SK-N-SH (cell line): ENCODE results near the gene TRIM67. TPM values are rescaled to one million over a fixed set of nuclear protein-coding genes. Genes with fewer than 3 reads are reported as not detected.
"Not testable (repeated sequence)": the region's sequence is repeated elsewhere in the genome, so short reads cannot be mapped to it uniquely, and the experiment has no call there.

Experiments used
- CTCF ChIA-PET: fragments of 300-600, 350-600 bp; formaldehyde crosslinking; extraction: SDS; loops from one replicate; lab custom pipeline; 2021; lab: Yijun Ruan, JAX
- POLR2A ChIA-PET: fragments of 350-600 bp; sonication (Branson Sonifier 250); formaldehyde crosslinking; extraction: SDS; loops from one replicate; lab custom pipeline; 2020; ENCODE audit warnings: antibody characterized with exemption, inconsistent platforms; lab: Yijun Ruan, JAX
- DNase-seq: peaks from one replicate; pipeline ENCODE4 v3.0.0; 2012
- H2AFZ ChIP-seq: fragments of 200-600 bp; sonication (generic); 2 replicates; pipeline ENCODE4 v1.8.1; 2016; ENCODE audit warnings: antibody characterized with exemption, mild to moderate bottlenecking, low read depth
- H3F3A ChIP-seq: fragments of 200-600 bp; sonication (generic); replicated peaks from 2 replicates; pipeline ENCODE3; 2016; ENCODE audit warnings: antibody characterized with exemption, mild to moderate bottlenecking; ENCODE audit not compliant: insufficient read depth
- H3K27ac ChIP-seq, 2 experiments: fragments of 200-500 bp in 1 of 2; fragments of 200-600 bp in 1 of 2; sonication (Bioruptor generic) in 1 of 2; sonication (generic), shearing (Covaris generic) in 1 of 2; 2 replicates each; pipeline versions ENCODE4 v1.5.1 to v1.6.1; 2014 to 2016; ENCODE audit warnings: low read depth in 2 of 2, inconsistent platforms in 1 of 2, low read length in 1 of 2, mild to moderate bottlenecking in 1 of 2, mixed read lengths in 1 of 2
- H3K27me3 ChIP-seq: fragments of 200-600 bp; sonication (generic), shearing (Covaris generic); 2 replicates; pipeline ENCODE4 v1.6.1; 2016; ENCODE audit warnings: mixed run types; ENCODE audit not compliant: insufficient read depth
- H3K36me3 ChIP-seq, 2 experiments: fragments of 200-500 bp in 1 of 2; fragments of 200-600 bp in 1 of 2; sonication (Bioruptor generic) in 1 of 2; sonication (generic) in 1 of 2; replicated peaks in 1 of 2; 2 replicates each; pipeline versions ENCODE3 to v1.5.1; 2014 to 2016; ENCODE audit warnings: low read length in 1 of 2, mild to moderate bottlenecking in 1 of 2; ENCODE audit not compliant: insufficient read depth in 2 of 2, control insufficient read depth in 1 of 2
- H3K4me1 ChIP-seq, 2 experiments: fragments of 200-500 bp in 1 of 2; fragments of 200-600 bp in 1 of 2; sonication (Bioruptor generic) in 1 of 2; sonication (generic), shearing (Covaris generic) in 1 of 2; 2 replicates each; pipeline versions ENCODE4 v1.5.1 to v1.6.1; 2014 to 2016; ENCODE audit warnings: low read depth in 1 of 2, low read length in 1 of 2, mixed run types in 1 of 2; ENCODE audit not compliant: insufficient read depth in 2 of 2, control insufficient read depth in 1 of 2
- H3K4me2 ChIP-seq: fragments of 200-600 bp; sonication (generic), shearing (Covaris generic); 2 replicates; pipeline ENCODE4 v1.6.1; 2017; ENCODE audit warnings: mixed run types
- H3K4me3 ChIP-seq, 2 experiments: fragments of 200-500 bp in 1 of 2; fragments of 200-600 bp in 1 of 2; sonication (Bioruptor generic) in 1 of 2; sonication (generic), shearing (Covaris generic) in 1 of 2; 2 replicates each; pipeline versions ENCODE4 v1.5.1 to v1.8.1; 2014 to 2016; ENCODE audit warnings: low read depth in 2 of 2, inconsistent platforms in 1 of 2, low read length in 1 of 2, mild to moderate bottlenecking in 1 of 2, mixed read lengths in 1 of 2, moderate library complexity in 1 of 2
- H3K79me2 ChIP-seq: fragments of 200-600 bp; sonication (generic); 2 replicates; pipeline ENCODE4 v1.8.1; 2017; ENCODE audit warnings: mild to moderate bottlenecking; ENCODE audit not compliant: insufficient read depth
- H3K9ac ChIP-seq: fragments of 200-600 bp; sonication (generic); 2 replicates; pipeline ENCODE4 v1.6.1; 2017; ENCODE audit warnings: mixed run types
- H3K9me2 ChIP-seq: fragments of 200-600 bp; sonication (generic); 2 replicates; pipeline ENCODE4 v1.6.1; 2017; ENCODE audit warnings: mixed run types
- H3K9me3 ChIP-seq: fragments of 200-600 bp; sonication (generic); 2 replicates; pipeline ENCODE4 v1.6.1; 2017; ENCODE audit warnings: mixed run types, mild to moderate bottlenecking, moderate library complexity
- H4K20me1 ChIP-seq: fragments of 200-600 bp; sonication (generic); 2 replicates; pipeline ENCODE4 v1.6.1; 2017; ENCODE audit warnings: mild to moderate bottlenecking, mixed run types; ENCODE audit not compliant: insufficient read depth
- EP300 ChIP-seq, 2 experiments: IDR thresholded peaks; 2 replicates each; pipeline versions ENCODE4 v1.4.0 to v1.6.1; 2012; ENCODE audit warnings: borderline replicate concordance in 1 of 2, low read depth in 1 of 2, low read length in 1 of 2
- EZH2phosphoT487 ChIP-seq: fragments of 200-600 bp; sonication (generic); IDR thresholded peaks from 2 replicates; pipeline ENCODE4 v1.6.1; 2017; ENCODE audit warnings: low read depth, mixed run types, mild to moderate bottlenecking, antibody characterized with exemption, moderate library complexity, borderline replicate concordance
- FOXJ3 ChIP-seq: sonication (generic); formaldehyde crosslinking; IDR thresholded peaks from 2 replicates; pipeline ENCODE4 v1.5.1; 2020; ENCODE audit warnings: mild to moderate bottlenecking, missing genetic modification reagents
- RAD21 ChIP-seq: IDR thresholded peaks from 2 replicates; pipeline ENCODE4 v1.6.1; 2012; ENCODE audit warnings: mild to moderate bottlenecking, low read length
- RXRA ChIP-seq: IDR thresholded peaks from 2 replicates; pipeline ENCODE4 v1.4.0; 2012; ENCODE audit warnings: low read depth, mild to moderate bottlenecking, borderline replicate concordance
- SMC3 ChIP-seq: IDR thresholded peaks from 2 replicates; pipeline ENCODE4 v1.6.1; 2012; ENCODE audit warnings: low read depth, low read length, improper control_type of control experiment
- TAF1 ChIP-seq: IDR thresholded peaks from 2 replicates; pipeline ENCODE4 v1.6.1; 2012; ENCODE audit warnings: low read depth, mild to moderate bottlenecking, low read length, moderate library complexity, borderline replicate concordance
- WGBS: methylation state at CpG from one replicate; pipeline ENCODE4 v1.1.6; 2017; ENCODE audit warnings: low lambda C conversion rate; 5-methylcytosine and 5-hydroxymethylcytosine counted together
- polyA plus RNA-seq, 3 experiments: library from polyadenylated mRNA; depleted of rRNA; stranded (reverse); fragments of >200 nt; gene quantifications; 2 replicates each; pipeline ENCODE4 v1.2.3, GENCODE V29; 2012
- TF ChIP-seq, protein P1 (sequence below): fragments of 150-350 bp; IDR thresholded peaks from 2 replicates; pipeline ENCODE4 v1.6.1; 2017; ENCODE audit warnings: antibody characterized with exemption, low read length, low read depth, borderline replicate concordance
- TF ChIP-seq, protein P2 (sequence below): fragments of 150-350 bp; IDR thresholded peaks from 2 replicates; pipeline ENCODE4 v1.6.1; 2016; ENCODE audit warnings: mild to moderate bottlenecking, low read depth, low read length

Gene TRIM67
- polyA plus RNA-seq, 1 of the 3 experiments (the other 2 are of a cell fraction) = not detected

GRCh38 chr1:231130544-231130943 is 31.3 kb upstream of the TRIM67 start:
- Histone ChIP-seq H3K4me2 (no peak overlapping the region), H3K27me3 (no peaks in the 10 kb centered on the region), H3K27ac (no peak overlapping the region), H3K9me2 (no peaks in the 10 kb centered on the region), H4K20me1 (no peaks in the 10 kb centered on the region), H3F3A (no peaks in the 10 kb centered on the region), H3K79me2 (no peaks in the 10 kb centered on the region), H3K4me3 (no peak overlapping the region), H3K4me1 (no peaks in the 10 kb centered on the region), H3K36me3 (no peaks in the 10 kb centered on the region), H3K9me3 (no peaks in the 10 kb centered on the region), H3K9ac (no peak overlapping the region), H2AFZ (no peak overlapping the region)
- WGBS = 20% methylated on average over 3 of the region's 4 CpGs
- ChIA-PET POLR2A (no interaction called here), CTCF (no interaction called here)
- DNase-seq = no peak
- TF ChIP-seq, protein P1, sequence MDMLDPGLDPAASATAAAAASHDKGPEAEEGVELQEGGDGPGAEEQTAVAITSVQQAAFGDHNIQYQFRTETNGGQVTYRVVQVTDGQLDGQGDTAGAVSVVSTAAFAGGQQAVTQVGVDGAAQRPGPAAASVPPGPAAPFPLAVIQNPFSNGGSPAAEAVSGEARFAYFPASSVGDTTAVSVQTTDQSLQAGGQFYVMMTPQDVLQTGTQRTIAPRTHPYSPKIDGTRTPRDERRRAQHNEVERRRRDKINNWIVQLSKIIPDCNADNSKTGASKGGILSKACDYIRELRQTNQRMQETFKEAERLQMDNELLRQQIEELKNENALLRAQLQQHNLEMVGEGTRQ = no peak
- TF ChIP-seq FOXJ3 (CRISPR knock-in tag) (no peak), EZH2phosphoT487 (no peak), TAF1 (no peak)
- TF ChIP-seq, protein P2, sequence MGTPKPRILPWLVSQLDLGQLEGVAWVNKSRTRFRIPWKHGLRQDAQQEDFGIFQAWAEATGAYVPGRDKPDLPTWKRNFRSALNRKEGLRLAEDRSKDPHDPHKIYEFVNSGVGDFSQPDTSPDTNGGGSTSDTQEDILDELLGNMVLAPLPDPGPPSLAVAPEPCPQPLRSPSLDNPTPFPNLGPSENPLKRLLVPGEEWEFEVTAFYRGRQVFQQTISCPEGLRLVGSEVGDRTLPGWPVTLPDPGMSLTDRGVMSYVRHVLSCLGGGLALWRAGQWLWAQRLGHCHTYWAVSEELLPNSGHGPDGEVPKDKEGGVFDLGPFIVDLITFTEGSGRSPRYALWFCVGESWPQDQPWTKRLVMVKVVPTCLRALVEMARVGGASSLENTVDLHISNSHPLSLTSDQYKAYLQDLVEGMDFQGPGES = no peak

DNA sequence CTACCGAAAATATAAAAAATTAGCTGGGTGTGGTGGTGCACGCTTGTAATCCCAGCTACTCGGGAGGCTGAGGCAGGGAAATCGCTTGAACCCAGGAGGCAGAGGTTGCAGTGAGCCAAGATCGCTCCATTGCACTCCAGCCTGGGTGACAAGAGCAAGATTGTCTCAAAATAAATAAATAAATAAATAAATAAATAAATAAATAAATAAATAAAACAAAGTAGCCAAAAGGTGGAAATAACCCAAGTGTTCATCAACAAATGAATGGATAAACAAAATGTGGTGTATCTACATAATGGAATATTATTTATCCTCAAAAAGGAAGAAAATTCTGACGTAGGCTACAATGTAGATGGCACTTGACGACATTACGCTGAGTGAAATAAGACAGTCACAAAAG is 29.3 kb upstream of the TRIM67 start:
- CTCF ChIA-PET, POLR2A ChIA-PET, H3K27ac ChIP-seq, H3K27me3 ChIP-seq, H4K20me1 ChIP-seq, H2AFZ ChIP-seq, H3K9me3 ChIP-seq, H3K36me3 ChIP-seq, H3K9me2 ChIP-seq, H3K4me1 ChIP-seq, H3K79me2 ChIP-seq, H3K9ac ChIP-seq, H3F3A ChIP-seq, H3K4me2 ChIP-seq, DNase-seq, H3K4me3 ChIP-seq: not testable (repeated sequence)
- WGBS = 73% methylated on average over 8 of the region's 8 CpGs

DNA sequence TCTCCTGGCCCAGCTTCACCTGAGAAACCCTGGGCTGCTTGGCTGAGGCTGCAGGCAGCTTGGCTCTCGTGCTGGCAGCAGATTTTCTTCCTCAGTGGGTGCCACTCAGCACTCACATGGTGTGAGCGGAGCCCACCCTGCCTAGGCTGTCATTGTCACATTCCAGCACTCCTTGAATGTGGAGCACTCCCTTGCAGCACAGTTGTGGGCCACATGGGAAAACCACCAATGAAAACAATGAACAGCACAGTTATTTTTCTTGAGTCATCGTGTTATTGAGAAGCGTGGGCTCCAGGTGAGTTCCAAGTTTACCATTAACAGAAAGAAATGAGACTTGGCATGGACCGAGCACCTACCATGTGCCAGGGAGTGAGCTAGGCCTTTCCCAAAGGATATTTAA is 27.2 kb upstream of the TRIM67 start:
- Histone ChIP-seq H3K27me3 (no peaks in the 10 kb centered on the region), H3K36me3 (no peaks in the 10 kb centered on the region), H3K9me2 (no peaks in the 10 kb centered on the region), H3K9ac (no peak overlapping the region), H3K27ac (no peak overlapping the region), H3K4me1 (peaks cover 0 to 8% of the 10 kb centered on the region in 2 experiments; a peak in 1 of 4 replicates), H3K4me3 (no peak overlapping the region), H2AFZ (no peak overlapping the region), H4K20me1 (no peaks in the 10 kb centered on the region), H3F3A (peaks cover 9% of the 10 kb centered on the region), H3K79me2 (no peaks in the 10 kb centered on the region), H3K9me3 (no peaks in the 10 kb centered on the region), H3K4me2 (no peak overlapping the region)
- 60% methylated on average over 3 of the region's 5 CpGs for WGBS
- no peak for TF ChIP-seq RXRA
- TF ChIP-seq EP300 (IDR thresholded peaks at IDR 0.05; ENCODE audit: borderline replicate concordance in 1 of 2, low read depth in 1 of 2, low read length in 1 of 2) = no peak
- no peak for TF ChIP-seq RAD21
- no peak for TF ChIP-seq SMC3
- POLR2A ChIA-PET = no interaction called here
- DNase-seq = no peak
- CTCF ChIA-PET = no interaction called here
